Activated gamma-delta T cell treated with Interleukin-2 at 50 U/mL for 16 hours (primary cell): ENCODE data around the gene GFOD2.

Experiments
- DNase-seq: peaks from one replicate; pipeline ENCODE4 v3.0.0-alpha.2; 2020

Gene GFOD2

DNA sequence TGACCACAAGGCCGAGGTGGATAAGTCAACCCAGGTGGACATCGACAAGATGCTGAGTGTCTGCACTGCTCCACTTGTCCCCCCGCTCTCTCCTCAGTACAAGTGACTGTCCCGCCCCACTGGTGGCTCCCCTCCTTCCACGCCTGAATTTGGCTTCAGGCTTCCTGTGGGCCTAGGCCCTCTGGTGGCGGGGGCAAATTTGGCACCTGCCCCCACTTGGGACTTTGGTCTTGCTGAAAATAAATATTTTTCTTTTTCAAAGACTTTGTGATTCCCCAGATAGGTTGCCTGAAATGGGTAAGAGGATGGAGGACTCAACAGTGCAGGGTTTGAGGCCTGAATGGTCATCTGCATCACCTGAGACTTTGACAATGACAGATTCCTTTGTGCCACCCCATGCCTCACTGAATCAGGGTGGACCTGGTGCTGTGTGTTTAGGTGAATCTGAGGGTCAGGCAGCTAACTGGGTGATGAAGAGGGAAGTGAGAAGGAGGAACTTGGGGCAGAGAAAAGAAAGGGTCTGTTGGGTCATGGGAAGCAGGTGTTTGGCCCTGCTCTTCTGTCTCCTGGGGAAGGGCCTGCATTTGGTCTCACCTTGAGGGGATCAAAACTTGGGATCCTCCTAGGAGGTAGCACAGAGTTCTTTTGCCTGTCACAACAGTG is 50.5 kb downstream of the GFOD2 start:
- no peak for DNase-seq

DNA sequence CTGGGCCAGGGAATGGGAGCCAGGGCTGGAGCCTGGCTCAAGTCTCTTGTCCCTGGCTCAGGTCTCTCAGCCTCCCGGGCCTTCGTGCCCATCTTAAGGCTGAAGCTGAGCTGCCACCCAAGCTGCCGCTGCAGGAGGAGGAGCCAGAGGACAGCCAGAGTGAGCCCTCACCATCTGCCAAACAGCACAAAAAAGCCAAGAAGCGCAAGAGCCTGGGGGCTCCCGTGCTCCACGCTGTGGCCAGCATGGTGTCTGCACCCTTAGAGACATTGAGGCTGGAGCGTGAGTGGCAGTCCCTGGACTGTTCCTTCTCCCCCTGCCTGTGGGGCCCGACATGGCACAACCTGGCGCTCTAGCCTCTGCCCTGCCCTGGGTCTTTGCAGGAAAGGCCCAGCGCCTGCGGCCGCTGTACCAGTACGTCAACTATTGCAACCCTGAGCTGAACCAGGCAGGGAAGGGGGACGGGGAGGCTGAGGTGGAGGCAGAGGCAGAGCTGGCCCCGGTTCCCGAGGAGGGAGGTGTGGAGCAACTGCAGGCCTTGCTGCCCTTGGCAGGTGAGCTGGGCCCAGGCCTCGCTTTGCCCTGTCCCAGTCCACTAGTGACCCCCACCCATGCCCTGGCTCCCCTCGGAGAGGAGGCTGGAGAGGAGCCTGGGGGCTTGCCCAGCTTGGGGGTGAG is 51.2 kb downstream of the GFOD2 start:
- DNase-seq = peak; percentile 79

DNA sequence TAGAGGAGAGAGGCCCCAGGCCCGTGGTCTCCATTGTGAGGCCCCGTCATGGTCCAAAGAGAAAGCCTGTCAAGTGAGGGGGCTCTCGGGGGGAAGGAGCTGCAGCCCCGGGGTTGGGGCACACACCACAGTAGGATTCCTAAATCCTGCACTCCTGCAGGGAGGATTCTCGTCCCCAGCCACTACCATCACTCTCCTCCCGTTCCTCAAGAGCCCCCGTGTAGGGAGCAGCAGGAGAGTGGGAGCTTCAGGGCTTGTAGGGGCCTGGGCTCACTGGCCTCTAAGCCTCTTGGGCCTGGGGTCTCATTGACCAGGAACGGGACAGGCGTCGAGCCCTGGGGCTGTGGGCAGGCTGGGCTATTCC is 51.7 kb downstream of the GFOD2 start:
- DNase-seq = no peak

- DNase-seq = peak; percentile 78
Observed at GRCh38 chr16:67666559-67667452, 52.3 kb downstream of the GFOD2 start, which contains the start of the genes C16orf86 and ENKD1. C16orf86 (plus strand) TSS chr16:67666814; CDS start chr16:67666971, 157 bp downstream. ENKD1 (minus strand) TSS chr16:67666750; CDS start chr16:67666442, 308 bp downstream.

GRCh38 chr16:67666032-67666551 is 53.0 kb downstream of the GFOD2 start:
- DNase-seq = no peak

DNA sequence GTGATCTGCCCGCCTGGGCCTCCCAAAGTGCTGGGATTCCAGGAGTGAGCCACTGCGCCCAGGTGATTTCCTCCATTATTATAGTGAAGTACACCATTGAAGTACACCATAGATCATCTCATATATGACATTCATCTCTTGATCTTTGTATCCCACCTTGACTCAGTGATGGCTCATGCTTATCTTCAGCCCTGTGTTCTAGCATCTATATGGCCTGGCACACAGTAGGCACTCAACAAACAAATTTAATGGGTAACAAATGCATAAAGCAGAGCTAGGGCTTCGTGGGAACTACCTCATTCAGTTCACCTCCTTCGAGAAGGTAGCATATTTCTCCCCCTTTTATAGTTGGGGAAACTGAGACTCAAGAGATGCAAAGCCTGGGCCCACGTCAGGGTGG is 53.5 kb downstream of the GFOD2 start:
- no peak for DNase-seq

DNA sequence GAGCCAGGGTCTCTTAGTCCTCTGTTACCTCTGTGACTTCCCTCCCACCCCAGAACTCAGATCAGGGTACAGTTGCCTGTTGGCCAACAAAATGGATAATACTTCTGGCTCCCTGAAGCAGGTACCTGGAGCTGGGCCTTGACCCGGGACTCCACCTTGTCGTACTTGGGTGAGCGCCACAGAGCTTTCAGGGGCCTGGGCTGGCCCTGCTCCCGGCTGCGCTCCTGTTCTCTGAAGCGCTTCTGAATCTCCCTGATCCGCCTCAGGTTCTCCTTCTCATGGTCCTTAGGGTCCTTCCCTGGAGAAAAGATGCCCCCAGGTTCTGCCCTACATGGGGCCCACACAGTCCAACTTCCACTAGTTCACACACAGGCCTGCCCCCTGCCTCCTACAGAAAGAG is 54.2 kb downstream of the GFOD2 start:
- DNase-seq = no peak

DNA sequence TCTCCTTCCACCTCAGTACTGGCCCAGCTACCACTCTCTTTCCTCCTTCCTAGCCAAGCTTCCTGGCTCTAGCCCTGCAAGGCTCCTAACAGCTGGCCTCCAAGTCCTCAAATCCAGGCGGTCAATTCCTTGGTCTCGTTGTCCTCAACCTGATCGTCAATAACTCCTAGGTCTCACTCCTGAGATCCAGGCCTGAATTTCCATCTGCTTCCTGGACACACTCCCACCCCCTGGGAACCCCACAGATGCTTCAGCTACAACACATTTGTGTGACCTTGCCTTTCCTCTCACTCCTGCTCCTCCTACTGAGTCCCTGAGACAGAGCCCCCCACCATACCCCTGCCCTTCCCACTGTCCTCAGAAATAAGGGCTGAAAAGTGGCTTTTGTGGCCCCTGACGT is 54.9 kb downstream of the GFOD2 start:
- no peak for DNase-seq

- DNase-seq = no peak
Observed at GRCh38 chr16:67663877-67664222, 55.3 kb downstream of the GFOD2 start.

DNA sequence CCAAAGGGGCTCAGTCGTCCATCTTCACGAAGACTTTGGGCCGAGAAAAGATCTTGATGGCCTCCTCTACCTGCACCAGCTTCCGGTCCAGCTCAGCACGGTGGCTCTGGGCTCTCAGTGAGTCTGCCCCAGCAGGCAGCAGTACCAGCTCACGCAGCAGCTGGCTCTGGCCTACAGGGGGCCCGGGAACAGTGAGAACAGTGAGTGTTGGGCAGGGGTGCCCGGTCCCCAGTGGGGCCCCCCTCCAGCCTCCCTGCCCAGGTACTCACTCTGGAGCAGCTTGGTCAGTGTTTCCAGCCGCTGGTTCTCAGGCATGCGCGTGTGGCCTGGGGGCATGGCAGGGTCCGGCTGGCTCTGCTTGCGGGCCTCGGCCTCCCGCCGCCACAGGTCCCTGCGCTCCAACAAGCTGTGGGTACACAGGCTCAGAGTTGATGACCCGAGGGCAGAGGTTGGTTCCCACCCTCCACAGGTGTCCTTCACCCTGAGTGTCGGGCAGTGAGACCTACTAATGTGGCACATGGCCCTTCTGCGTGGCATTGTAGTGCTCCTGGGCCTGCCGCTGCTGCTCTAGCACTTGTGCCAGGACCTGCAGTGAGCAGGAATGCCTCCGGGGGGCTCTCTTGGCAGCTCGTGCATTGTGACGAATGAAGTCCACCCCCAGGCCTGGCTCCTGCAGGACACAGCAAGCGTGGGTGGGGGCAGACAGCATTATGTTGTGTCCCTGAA is 55.8 kb downstream of the GFOD2 start:
- DNase-seq = no peak

DNA sequence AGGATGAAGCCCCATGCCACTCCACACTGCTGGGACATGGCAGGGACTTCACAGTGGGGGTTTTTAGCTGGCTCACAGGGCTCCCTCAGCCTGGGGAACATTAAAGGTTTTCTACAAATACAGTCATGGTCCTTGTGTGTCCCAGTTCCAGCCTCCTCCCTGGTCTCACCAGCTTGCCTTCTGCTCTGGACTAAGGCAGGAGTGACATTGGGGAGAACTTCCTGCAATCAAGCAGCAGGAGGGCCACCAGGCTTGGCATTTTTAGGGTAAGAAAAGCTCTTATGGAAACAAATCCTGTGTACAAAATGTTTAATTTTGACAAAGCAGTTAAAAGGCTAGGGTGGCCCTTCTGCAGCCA is 56.5 kb downstream of the GFOD2 start:
- no peak for DNase-seq

- DNase-seq = no peak
Observed at GRCh38 chr16:67661886-67662652, 57.0 kb downstream of the GFOD2 start.

GRCh38 chr16:67661101-67661761 is 57.9 kb downstream of the GFOD2 start:
- no peak for DNase-seq

DNA sequence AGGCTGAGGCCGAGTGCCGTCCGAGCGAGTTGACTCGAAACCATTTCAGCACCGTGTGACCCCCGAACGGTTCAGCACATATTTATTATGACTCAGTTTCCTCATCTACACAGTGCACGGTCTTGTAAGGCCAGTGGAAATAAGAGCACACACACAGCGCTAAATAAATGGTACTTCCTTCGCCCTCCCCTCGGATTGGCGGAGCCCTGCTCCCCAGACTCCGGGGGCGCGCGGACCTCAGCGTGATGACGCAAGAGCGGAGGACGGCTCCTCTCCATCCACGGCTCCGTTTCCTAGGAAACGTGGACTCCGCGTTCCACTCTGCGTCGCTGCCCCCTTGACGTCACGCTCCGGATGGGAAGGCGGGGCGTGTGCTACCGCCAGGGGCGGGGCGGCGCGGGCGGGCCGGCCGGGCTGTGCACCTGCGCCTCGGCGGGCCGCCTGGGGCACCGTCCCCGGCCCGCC is 58.5 kb downstream of the GFOD2 start, which contains the start of gene PARD6A:
Gene PARD6A, plus strand, starts transcription at position 397 of the 465 bp plus-strand sequence. CDS start 79 bp downstream, outside the sequence.
- DNase-seq = peak; percentile 93

- DNase-seq = peak; percentile 91
Observed at GRCh38 chr16:67659675-67660563, 59.2 kb downstream of the GFOD2 start, which contains the start of gene ACD. ACD (minus strand) TSS chr16:67660260; CDS start chr16:67660220, 40 bp downstream.

DNA sequence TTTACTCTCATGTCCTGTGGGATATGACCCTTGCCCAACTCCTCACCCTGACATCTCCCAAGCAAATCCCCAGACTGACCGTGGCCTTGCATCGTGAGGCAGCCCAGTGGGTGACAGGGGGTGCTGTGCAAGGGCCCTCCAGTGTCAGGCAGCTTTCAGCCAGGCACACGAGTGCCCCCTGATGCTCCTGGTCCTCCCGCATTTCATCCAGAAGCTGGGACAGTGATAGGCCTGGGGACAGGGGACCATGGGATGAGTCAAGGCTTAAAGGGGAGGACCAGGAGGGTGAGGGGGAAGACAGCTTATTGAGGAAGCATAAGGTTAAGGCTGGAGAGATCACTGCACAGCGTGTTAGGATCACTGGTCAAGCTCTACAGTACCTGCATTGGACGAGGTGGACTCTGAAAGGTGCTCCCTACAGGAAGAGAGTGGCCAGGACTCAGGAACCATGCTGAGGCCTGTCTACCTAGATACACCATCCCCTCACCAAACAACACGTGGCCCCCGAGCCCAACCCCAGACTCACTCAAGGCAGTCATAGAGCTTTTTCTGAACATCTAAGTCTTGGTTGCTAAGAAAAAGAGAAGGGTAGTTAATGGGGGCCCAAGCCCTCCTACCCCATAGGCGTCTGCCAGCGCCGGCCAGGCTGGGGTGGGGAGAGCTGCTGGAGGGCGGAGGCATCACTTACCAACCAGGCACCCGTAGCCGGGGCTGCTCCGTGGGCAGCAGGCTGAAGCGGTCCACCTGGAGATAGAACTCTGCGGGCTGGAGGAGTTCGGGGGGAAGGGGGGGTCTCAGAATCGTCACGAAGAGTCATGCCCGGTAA is 60.1 kb downstream of the GFOD2 start:
- DNase-seq = no peak

DNA sequence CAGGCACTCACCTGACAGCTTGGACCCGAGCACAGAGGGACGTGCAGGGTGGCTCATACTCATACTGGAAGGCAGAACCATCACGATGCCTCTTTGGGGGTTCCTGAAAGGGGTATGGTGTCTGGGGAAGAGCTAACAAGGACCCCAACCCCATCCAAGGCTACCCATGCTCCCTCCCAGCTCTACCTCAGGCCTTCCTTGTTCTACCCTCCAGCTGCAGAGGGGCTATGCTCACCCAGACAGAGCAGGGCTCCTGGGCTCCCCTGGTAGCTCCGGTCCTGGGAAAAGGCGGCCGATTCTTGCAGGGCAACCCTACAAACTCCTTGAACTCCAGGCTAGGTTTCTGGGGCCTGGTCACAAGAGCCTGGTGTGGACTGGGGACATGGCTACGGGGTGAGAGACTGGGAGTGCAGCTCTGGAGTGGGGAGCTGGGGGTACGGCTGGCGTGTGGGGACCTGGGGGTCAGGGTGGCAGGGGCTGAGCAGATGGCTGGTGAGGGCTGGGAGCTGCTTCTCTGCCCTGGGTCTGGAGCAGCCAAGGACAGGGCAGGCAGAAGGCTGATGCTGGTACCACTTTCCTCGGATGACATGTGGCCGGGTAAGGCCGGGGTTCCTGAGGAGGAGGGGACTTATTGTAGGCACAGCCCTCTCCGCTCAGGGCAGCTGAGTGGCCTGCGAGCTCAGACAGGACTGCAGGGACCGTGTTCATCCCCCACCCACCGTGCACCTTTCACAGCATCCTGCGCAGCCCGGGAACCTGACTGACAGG is 61.2 kb downstream of the GFOD2 start:
- no peak for DNase-seq

DNA sequence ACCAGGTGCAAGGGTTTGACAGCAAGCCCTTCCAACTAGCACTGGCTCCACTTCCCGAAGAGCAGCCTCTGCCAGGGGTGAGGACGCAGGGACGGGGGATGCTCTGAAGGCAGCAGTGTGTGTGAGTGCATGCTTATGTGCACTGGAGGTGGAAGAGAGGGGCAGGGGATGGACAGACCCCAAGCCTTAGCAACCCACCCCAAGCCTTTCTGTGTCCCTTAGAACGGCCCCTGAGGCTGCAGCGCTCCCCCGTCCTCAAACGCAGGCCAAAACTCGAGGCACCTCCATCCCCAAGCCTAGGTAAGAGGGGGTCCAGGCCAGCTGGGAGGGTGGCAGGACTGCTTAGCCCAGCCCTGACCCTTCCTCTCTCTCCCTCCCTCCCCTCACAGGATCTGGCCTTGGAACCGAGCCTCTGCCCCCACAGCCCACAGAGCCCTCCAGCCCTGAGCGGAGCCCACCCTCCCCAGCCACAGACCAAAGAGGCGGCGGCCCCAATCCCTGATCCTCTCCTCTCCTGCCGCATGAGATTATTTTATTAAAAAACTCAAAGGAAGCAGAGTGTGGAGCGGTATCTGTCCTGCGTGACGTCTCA is 62.0 kb downstream of the GFOD2 start:
- DNase-seq = no peak
